ENCODE results near the gene UTY. TPM values are rescaled to one million over a fixed set of nuclear protein-coding genes. Genes with fewer than 3 reads are reported as not detected.

The UTY gene
- total and polyA plus RNA-seq, 9 of the 15 experiments (the other 6 are each of a cell fraction or from before 2014, with no cell fraction given): 0.09 TPM; not detected in 8

- TF ChIP-seq ZBTB33 (CRISPR knock-in tag; IDR thresholded peaks at IDR 0.05): no peak
- no peak for TF ChIP-seq ZNF592 (IDR thresholded peaks at IDR 0.05)
- no peak for TF ChIP-seq MCM7 (IDR thresholded peaks at IDR 0.05)
- TF ChIP-seq ZNF253 (CRISPR knock-in tag; conservative IDR thresholded peaks at IDR 0.05): no peak
- TF ChIP-seq TAF7 (tag; IDR thresholded peaks at IDR 0.05): no peak
- no peak for TF ChIP-seq CHD4 (IDR thresholded peaks at IDR 0.05; ENCODE audit: insufficient read depth, insufficient replicate concordance, low read depth, low read length, poor library complexity, severe bottlenecking)
These were observed 56.5 kb downstream of the UTY start (continued) for GRCh38 chrY:13423281-13423732.
